HG03520 (cell line): ENCODE data around the gene SYNGR2.
"Not testable (repeated sequence)": the region's sequence is repeated elsewhere in the genome, so short reads cannot be mapped to it uniquely, and the experiment has no call there.

ENCODE experiments used
- ATAC-seq: cut with Tn5 transposase; IDR thresholded peaks from one replicate; pipeline ENCODE4 v1.9.1; 2021; ENCODE audit warnings: mild to moderate bottlenecking, moderate library complexity; ENCODE audit not compliant: unreplicated experiment

Gene SYNGR2

GRCh38 chr17:78170692-78171590 lies 2.6 kb downstream of the SYNGR2 start:
- ATAC-seq: no peak

GRCh38 chr17:78171591-78172248 lies 3.3 kb downstream of the SYNGR2 start:
- not testable (repeated sequence) for ATAC-seq

- no peak for ATAC-seq
These were observed 4.1 kb downstream of the SYNGR2 start for GRCh38 chr17:78172249-78173051.

- no peak for ATAC-seq
These were observed 4.8 kb downstream of the SYNGR2 start for GRCh38 chr17:78173097-78173715.

GRCh38 chr17:78174346-78174869 lies 6.0 kb downstream of the SYNGR2 start:
- ATAC-seq: no peak

- ATAC-seq: no peak
These were observed 6.7 kb downstream of the SYNGR2 start for GRCh38 chr17:78174870-78175642.

GRCh38 chr17:78175643-78175981 lies 7.2 kb downstream of the SYNGR2 start:
- ATAC-seq: no peak

GRCh38 chr17:78176548-78177025 lies 8.2 kb downstream of the SYNGR2 start:
- no peak for ATAC-seq

- ATAC-seq: no peak
These were observed 11.0 kb downstream of the SYNGR2 start for GRCh38 chr17:78179372-78179771.

GRCh38 chr17:78180083-78180482 lies 11.7 kb downstream of the SYNGR2 start:
- no peak for ATAC-seq

GRCh38 chr17:78180508-78180907 lies 12.1 kb downstream of the SYNGR2 start:
- ATAC-seq: no peak

GRCh38 chr17:78182504-78182903 lies 14.1 kb downstream of the SYNGR2 start:
- no peak for ATAC-seq

GRCh38 chr17:78183916-78184315 lies 15.5 kb downstream of the SYNGR2 start:
- no peak for ATAC-seq

GRCh38 chr17:78184351-78184750 lies 16.0 kb downstream of the SYNGR2 start:
- no peak for ATAC-seq

GRCh38 chr17:78184868-78185267 lies 16.5 kb downstream of the SYNGR2 start:
- ATAC-seq: no peak

GRCh38 chr17:78185981-78186691 lies 17.8 kb downstream of the SYNGR2 start:
- no peak for ATAC-seq

GRCh38 chr17:78186692-78187595 lies 18.6 kb downstream of the SYNGR2 start, which contains the start of the genes AFMID and TK1:
Gene AFMID, plus strand, starts transcription at chr17:78187362. Its CDS starts 9 bp downstream, at chr17:78187371.
Gene TK1, minus strand, starts transcription at chr17:78187052. Its CDS starts 58 bp downstream, at chr17:78186994.
- ATAC-seq: peak; percentile 90

- no peak for ATAC-seq
These were observed 28.3 kb downstream of the SYNGR2 start for GRCh38 chr17:78196716-78197115.
